Cardiac muscle cell (in vitro differentiated cells and primary cell): Measurements from ENCODE around the gene PRPF40A. TPM values are rescaled to one million over a fixed set of nuclear protein-coding genes. Genes with fewer than 3 reads are reported as not detected.
"Not testable (repeated sequence)": the region's sequence is repeated elsewhere in the genome, so short reads cannot be mapped to it uniquely, and the experiment has no call there.

Experiments used
- DNase-seq, 2 donors: peaks; one replicate each; pipeline versions ENCODE4 v3.0.0 to v3.0.0-alpha.2; 2010 to 2017; ENCODE audit warnings: low read depth in 1 of 2, low spot score in 1 of 2
- H3K27ac ChIP-seq: fragments of 200-600 bp; sonication (generic); 2 replicates; pipeline ENCODE4 v1.5.1; 2016
- H3K27me3 ChIP-seq: fragments of 200-600 bp; sonication (generic); 2 replicates; pipeline ENCODE4 v1.6.0; 2016; ENCODE audit warnings: control low read depth
- H3K36me3 ChIP-seq: fragments of 200-600 bp; sonication (generic); 2 replicates; pipeline ENCODE4 v1.5.1; 2016; ENCODE audit warnings: control low read depth
- H3K4me1 ChIP-seq: fragments of 200-600 bp; sonication (generic); 2 replicates; pipeline ENCODE4 v1.8.1; 2017; ENCODE audit warnings: low read depth, mild to moderate bottlenecking, mixed run types
- H3K4me3 ChIP-seq: fragments of 200-600 bp; sonication (generic); 2 replicates; pipeline ENCODE4 v1.5.1; 2016; ENCODE audit warnings: mild to moderate bottlenecking
- H3K9me3 ChIP-seq: fragments of 200-600 bp; sonication (generic); 2 replicates; pipeline ENCODE4 v1.5.1; 2017; ENCODE audit warnings: low read depth, mild to moderate bottlenecking, control low read depth
- polyA plus RNA-seq: library from polyadenylated mRNA; unstranded; fragments of >200 nt; fragmentation: Nextera tagmentation; extraction: Ambion mirVana; gene quantifications from 2 replicates; pipeline ENCODE4 v1.2.1, GENCODE V29; 2016
- total RNA-seq: library from RNA; depleted of rRNA; stranded (reverse); fragments of >200 nt; gene quantifications from 2 replicates; pipeline ENCODE4 v1.2.3, GENCODE V29; 2016
- TF ChIP-seq, protein P1 (sequence below): IDR thresholded peaks from 2 replicates; pipeline ENCODE4 v1.5.1; 2012; ENCODE audit warnings: low read depth, mild to moderate bottlenecking, low read length

Gene PRPF40A
- total and polyA plus RNA-seq, 2 experiments from 2014 or later, result 91.5 to 107 TPM

DNA sequence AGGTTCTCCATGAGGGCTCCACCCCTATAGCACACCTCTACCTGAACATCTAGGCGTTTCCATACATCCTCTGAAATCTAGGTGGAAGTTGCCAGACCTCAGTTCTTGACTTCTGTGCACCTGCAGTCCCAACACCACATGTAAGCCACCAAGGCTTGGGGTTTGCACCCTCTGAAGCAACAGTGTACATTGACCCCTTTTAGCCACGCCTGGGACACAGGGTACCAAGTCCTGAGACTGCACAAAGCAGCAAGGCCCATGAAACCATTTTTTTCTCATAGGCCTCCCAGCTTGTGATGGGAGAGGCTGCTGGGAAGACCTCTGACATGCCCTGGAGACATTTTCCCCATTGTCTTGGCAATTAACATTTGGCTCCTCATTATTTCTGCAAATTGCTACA, 21.2 kb upstream of the PRPF40A start:
- no peak overlapping the region for H3K4me3 ChIP-seq
- H3K9me3 ChIP-seq, result no peaks in the 10 kb centered on the region
- no peaks in the 10 kb centered on the region for H3K27me3 ChIP-seq
- no peak overlapping the region for H3K27ac ChIP-seq
- no peak for DNase-seq
- peaks cover 18% of the 10 kb centered on the region for H3K36me3 ChIP-seq
- TF ChIP-seq, protein P1, sequence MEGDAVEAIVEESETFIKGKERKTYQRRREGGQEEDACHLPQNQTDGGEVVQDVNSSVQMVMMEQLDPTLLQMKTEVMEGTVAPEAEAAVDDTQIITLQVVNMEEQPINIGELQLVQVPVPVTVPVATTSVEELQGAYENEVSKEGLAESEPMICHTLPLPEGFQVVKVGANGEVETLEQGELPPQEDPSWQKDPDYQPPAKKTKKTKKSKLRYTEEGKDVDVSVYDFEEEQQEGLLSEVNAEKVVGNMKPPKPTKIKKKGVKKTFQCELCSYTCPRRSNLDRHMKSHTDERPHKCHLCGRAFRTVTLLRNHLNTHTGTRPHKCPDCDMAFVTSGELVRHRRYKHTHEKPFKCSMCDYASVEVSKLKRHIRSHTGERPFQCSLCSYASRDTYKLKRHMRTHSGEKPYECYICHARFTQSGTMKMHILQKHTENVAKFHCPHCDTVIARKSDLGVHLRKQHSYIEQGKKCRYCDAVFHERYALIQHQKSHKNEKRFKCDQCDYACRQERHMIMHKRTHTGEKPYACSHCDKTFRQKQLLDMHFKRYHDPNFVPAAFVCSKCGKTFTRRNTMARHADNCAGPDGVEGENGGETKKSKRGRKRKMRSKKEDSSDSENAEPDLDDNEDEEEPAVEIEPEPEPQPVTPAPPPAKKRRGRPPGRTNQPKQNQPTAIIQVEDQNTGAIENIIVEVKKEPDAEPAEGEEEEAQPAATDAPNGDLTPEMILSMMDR, result no peak
- H3K4me1 ChIP-seq, result no peaks in the 10 kb centered on the region

DNA sequence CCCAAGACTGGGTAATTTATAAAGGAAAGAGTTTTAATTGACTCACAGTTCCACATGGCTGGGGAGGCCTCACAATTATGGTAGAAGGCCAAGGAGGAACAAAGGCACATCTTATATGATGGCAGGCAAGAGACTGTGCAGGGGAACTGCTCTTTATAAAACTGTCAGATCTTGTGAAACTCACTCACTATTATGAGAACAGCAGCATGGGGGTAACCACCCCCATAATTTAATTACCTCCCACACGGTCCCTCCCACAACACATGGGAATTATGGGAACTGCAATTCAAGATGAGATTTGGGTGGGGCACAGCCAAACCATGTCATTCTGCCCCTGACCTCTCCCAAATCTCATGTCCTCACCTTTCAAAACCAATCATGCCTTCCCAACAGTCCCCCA, 20.2 kb upstream of the PRPF40A start:
- not testable (repeated sequence) for H3K4me1 ChIP-seq, H3K27me3 ChIP-seq, H3K4me3 ChIP-seq, H3K9me3 ChIP-seq, H3K27ac ChIP-seq, DNase-seq
- peaks cover 18% of the 10 kb centered on the region for H3K36me3 ChIP-seq

DNA sequence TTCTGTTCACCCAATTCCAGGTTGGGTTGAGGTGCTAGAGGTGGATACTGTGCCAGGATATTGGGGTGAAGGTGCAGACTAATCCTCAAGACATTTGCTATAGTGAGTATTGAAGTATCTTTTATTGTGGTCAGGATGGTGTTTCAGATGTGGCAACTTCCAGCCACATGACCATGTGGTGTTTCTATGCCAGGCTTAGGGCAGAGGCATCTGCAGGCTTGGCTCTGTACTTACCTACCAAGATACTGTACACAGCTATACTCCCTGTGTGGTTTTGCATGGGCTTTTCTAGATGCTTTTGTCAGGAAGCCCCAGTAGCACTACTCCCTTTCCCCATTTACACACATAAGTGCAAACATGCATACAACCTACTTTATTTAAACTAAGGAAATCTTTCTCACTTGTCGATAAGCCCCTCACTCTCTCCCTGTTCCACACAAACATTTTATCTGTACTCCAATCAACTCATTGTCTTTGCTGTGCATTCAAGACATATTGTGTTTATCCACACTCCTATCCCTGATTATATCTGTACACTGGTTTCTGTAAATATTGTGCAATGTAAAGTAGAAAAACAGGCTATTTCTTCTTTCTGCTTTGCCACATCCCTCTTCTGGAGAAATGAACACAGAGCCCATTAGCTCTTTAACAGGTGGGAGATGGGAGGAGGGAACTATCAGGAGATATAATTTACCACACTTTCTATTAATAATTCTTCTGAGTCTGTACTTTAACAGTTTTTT, 13.5 kb upstream of the PRPF40A start:
- no peak overlapping the region for H3K4me3 ChIP-seq
- peak in 1 of 2 donors; percentile 56 for DNase-seq
- no peaks in the 10 kb centered on the region for H3K4me1 ChIP-seq
- no peak overlapping the region for H3K27ac ChIP-seq
- H3K36me3 ChIP-seq, result peaks cover 7% of the 10 kb centered on the region
- TF ChIP-seq, protein P1, result no peak
- H3K27me3 ChIP-seq, result no peaks in the 10 kb centered on the region
- H3K9me3 ChIP-seq, result no peaks in the 10 kb centered on the region

DNA sequence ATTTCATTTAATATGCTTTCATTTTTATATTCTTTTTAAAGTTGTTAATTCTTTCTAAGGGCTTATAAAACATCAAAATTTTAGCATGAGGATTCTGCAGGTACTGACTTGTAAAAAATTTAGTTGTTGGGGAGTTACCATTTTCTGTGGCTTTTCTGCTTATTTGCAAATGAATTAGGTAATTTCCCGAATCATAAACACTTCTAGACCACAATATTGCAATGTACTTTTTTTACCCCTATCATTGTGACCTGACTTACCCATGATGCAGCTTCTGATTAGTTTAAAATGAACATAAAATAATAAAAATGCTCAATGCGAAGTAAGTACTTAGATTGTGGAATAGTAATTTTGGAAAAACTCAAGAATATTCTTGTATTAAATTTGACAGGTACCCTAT, 12.6 kb upstream of the PRPF40A start:
- no peaks in the 10 kb centered on the region for H3K27me3 ChIP-seq
- no peak overlapping the region for H3K27ac ChIP-seq
- TF ChIP-seq, protein P1, result no peak
- H3K4me1 ChIP-seq, result no peaks in the 10 kb centered on the region
- no peaks in the 10 kb centered on the region for H3K9me3 ChIP-seq
- no peak for DNase-seq
- H3K4me3 ChIP-seq, result no peak overlapping the region
- no peaks in the 10 kb centered on the region for H3K36me3 ChIP-seq

DNA sequence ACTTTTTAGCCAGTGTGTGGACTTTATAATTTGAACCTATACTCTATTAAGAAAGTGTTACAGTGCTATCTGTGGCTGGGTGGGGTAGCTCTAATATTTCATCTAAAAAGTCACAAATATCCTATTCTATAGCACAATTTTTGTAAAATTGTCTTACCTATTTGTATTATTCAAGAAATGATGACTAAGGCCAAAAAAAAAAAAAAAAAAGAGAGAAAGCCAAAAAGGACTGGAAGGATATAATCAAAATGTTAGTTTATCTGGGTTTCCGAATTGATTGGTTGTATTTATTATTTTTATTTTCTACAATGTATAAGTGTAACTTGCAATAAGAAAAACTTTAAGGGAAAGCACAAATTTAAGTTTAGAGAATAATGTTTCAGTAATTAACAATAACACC, 6.7 kb upstream of the PRPF40A start:
- H3K4me3 ChIP-seq, result no peak overlapping the region
- TF ChIP-seq, protein P1, result no peak

DNA sequence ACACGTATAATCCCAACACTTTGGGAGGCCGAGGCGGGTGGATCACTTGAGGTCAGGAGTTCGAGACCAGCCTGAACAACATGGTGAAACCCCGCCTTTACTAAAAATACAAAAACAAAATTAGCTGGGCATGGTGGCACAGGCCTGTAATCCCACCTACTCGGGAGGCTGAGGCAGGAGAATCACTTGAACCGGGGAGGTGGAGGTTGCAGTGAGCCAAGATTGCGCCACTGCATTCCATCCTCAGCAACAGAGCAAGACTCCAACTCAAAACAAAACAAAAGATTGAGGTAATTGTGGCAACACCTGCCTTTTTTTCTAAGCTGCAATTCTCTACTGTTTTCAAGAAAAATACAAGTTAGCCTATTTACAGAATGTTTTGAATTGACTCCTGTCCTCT, 5.4 kb upstream of the PRPF40A start:
- not testable (repeated sequence) for H3K27ac ChIP-seq, H3K9me3 ChIP-seq, H3K27me3 ChIP-seq, H3K36me3 ChIP-seq, H3K4me3 ChIP-seq, H3K4me1 ChIP-seq
- peak in 1 of 2 donors; percentile 7 for DNase-seq

More for the DNA sequence above, 6.7 kb upstream of the PRPF40A start:
- Histone ChIP-seq H3K36me3 (no peaks in the 10 kb centered on the region), H3K9me3 (no peaks in the 10 kb centered on the region), H3K27ac (no peak overlapping the region), H3K4me1 (peaks cover 6% of the 10 kb centered on the region), H3K27me3 (no peaks in the 10 kb centered on the region)
- DNase-seq, result no peak
